SU-DHL-6 (cell line): Measurements from ENCODE around the gene TMEM235.

Experiments used
- H2AFZ ChIP-seq: fragments of 200-600 bp; sonication (generic); 2 replicates; pipeline ENCODE4 v1.6.1; 2014; ENCODE audit warnings: low read depth, mild to moderate bottlenecking, moderate library complexity, mixed read lengths, antibody characterized with exemption, low read length; ENCODE audit not compliant: severe bottlenecking
- H3F3A ChIP-seq: fragments of 200-600 bp; shearing (Covaris generic); 2 replicates; pipeline ENCODE4 v1.6.0; 2016; ENCODE audit warnings: antibody characterized with exemption, mild to moderate bottlenecking; ENCODE audit not compliant: insufficient read depth
- H3K27ac ChIP-seq: fragments of 200-600 bp; sonication (generic); 2 replicates; pipeline ENCODE4 v1.5.1; 2016; ENCODE audit warnings: low read depth, mild to moderate bottlenecking, low read length, moderate library complexity, mixed read lengths
- H3K27me3 ChIP-seq: fragments of 200-600 bp; sonication (generic), shearing (Covaris generic); 2 replicates; pipeline ENCODE4 v1.6.0; 2014; ENCODE audit warnings: mild to moderate bottlenecking, low read length
- H3K36me3 ChIP-seq: fragments of 200-600 bp; sonication (generic); 2 replicates; pipeline ENCODE4 v1.6.1; 2014; ENCODE audit warnings: mild to moderate bottlenecking, low read length, mixed read lengths
- H3K4me2 ChIP-seq: fragments of 300-600, 200-600 bp; shearing (Covaris generic), sonication (generic); 2 replicates; pipeline ENCODE4 v1.6.0; 2014; ENCODE audit warnings: low read length, low read depth, mild to moderate bottlenecking; ENCODE audit not compliant: poor library complexity, severe bottlenecking
- H3K4me3 ChIP-seq: fragments of 200-600 bp; sonication (generic); 2 replicates; pipeline ENCODE4 v1.5.1; 2014; ENCODE audit warnings: antibody characterized with exemption, low read length, mild to moderate bottlenecking, mixed read lengths; ENCODE audit not compliant: insufficient read depth, poor library complexity, severe bottlenecking
- H3K79me2 ChIP-seq: fragments of 200-600 bp; sonication (generic); 2 replicates; pipeline ENCODE4 v1.6.1; 2014; ENCODE audit warnings: mild to moderate bottlenecking, low read length, moderate library complexity; ENCODE audit not compliant: insufficient read depth
- H3K9ac ChIP-seq: fragments of 200-600 bp; sonication (generic); 2 replicates; pipeline ENCODE4 v1.7.0; 2014; ENCODE audit warnings: mild to moderate bottlenecking, low read length
- H3K9me2 ChIP-seq: fragments of 200-600 bp; sonication (generic); replicated peaks from 2 replicates; pipeline ENCODE4 v1.6.1; 2014; ENCODE audit warnings: low read length; ENCODE audit not compliant: insufficient read depth
- H3K9me3 ChIP-seq: fragments of 200-600 bp; sonication (generic); 2 replicates; pipeline ENCODE4 v1.6.1; 2014; ENCODE audit warnings: low read length, mixed read lengths; ENCODE audit not compliant: insufficient read depth
- H4K20me1 ChIP-seq: fragments of 200-600 bp; sonication (generic); 2 replicates; pipeline ENCODE4 v1.6.1; 2014; ENCODE audit warnings: low read depth, mild to moderate bottlenecking, antibody characterized with exemption, low read length, moderate library complexity, mixed read lengths
- CTCF ChIP-seq: fragments of 200-600 bp; sonication (generic); IDR thresholded peaks from one replicate; pipeline ENCODE4 v1.5.1; 2017; ENCODE audit warnings: antibody characterized with exemption, mild to moderate bottlenecking, low read length, moderate library complexity; ENCODE audit not compliant: insufficient read depth, poor library complexity, severe bottlenecking
- EZH2phosphoT487 ChIP-seq: fragments of 200-600 bp; sonication (generic), shearing (Covaris generic); conservative IDR thresholded peaks from 2 replicates; pipeline ENCODE4 v1.6.1; 2018; ENCODE audit warnings: mild to moderate bottlenecking, antibody characterized with exemption, low read length, moderate library complexity, mixed read lengths

TMEM235 gene

GRCh38 chr17:78253946-78254672 is 22.7 kb downstream of the TMEM235 start:
- Histone ChIP-seq H3K9me2 (no peaks in the 10 kb centered on the region), H3F3A (peaks cover 30% of the 10 kb centered on the region), H2AFZ (peak overlapping the region; percentile 30), H3K79me2 (no peaks in the 10 kb centered on the region), H3K9ac (peak overlapping the region; percentile 61), H3K27me3 (no peaks in the 10 kb centered on the region), H3K4me3 (peak overlapping the region; percentile 54), H4K20me1 (no peaks in the 10 kb centered on the region), H3K36me3 (no peaks in the 10 kb centered on the region), H3K4me2 (peak overlapping the region; percentile 30), H3K27ac (no peak overlapping the region), H3K9me3 (no peaks in the 10 kb centered on the region)
- TF ChIP-seq EZH2phosphoT487 (no peak), CTCF (no peak)

DNA sequence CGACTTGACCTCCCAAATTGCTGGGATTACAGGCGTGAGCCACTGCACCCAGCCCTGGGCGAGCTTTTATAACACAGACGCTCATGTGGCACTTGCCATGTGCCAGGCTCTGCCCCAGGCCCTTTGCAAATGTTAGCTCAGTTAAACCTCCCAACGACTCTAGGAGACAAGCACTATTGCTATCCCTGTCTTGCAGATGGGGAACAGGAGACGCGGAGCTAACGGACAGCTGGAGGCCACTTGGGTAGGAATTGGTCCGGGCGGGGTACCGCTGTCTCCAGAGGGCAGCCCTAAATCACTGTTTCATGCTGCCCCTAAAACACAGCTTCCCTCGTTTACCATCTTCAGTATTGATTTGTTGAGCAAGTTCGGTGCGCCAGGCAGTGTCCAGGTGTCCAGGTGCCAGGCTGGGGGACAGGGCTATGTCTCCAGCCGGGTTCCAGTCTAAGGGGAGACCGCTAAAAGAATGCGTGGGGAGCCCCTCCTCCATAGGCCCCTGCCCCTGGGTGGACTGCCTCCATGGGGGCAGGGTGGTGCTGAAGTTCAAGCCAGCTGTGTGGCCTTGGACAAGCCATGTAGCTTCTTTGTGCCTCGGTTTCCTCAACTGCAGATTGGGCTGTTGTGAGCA is 23.7 kb downstream of the TMEM235 start:
- no peaks in the 10 kb centered on the region for H3K36me3 ChIP-seq
- H4K20me1 ChIP-seq: no peaks in the 10 kb centered on the region
- H3K9me2 ChIP-seq: no peaks in the 10 kb centered on the region
- peaks cover 30% of the 10 kb centered on the region for H3F3A ChIP-seq
- no peak overlapping the region for H3K9ac ChIP-seq
- no peaks in the 10 kb centered on the region for H3K27me3 ChIP-seq
- no peak overlapping the region for H3K27ac ChIP-seq
- H3K9me3 ChIP-seq: no peaks in the 10 kb centered on the region
- no peak overlapping the region for H3K4me3 ChIP-seq
- H2AFZ ChIP-seq: no peak overlapping the region
- no peaks in the 10 kb centered on the region for H3K79me2 ChIP-seq
- H3K4me2 ChIP-seq: no peak overlapping the region
- TF ChIP-seq CTCF (no peak), EZH2phosphoT487 (no peak)

GRCh38 chr17:78255953-78256706 is 24.7 kb downstream of the TMEM235 start:
- Histone ChIP-seq H3K79me2 (no peaks in the 10 kb centered on the region), H3K27ac (no peak overlapping the region), H3K4me3 (no peak overlapping the region), H3K27me3 (no peaks in the 10 kb centered on the region), H3K36me3 (no peaks in the 10 kb centered on the region), H3K9me2 (no peaks in the 10 kb centered on the region), H3F3A (peaks cover 29% of the 10 kb centered on the region), H4K20me1 (no peaks in the 10 kb centered on the region), H3K9me3 (no peaks in the 10 kb centered on the region), H2AFZ (no peak overlapping the region), H3K4me2 (no peak overlapping the region), H3K9ac (no peak overlapping the region)
- TF ChIP-seq EZH2phosphoT487: no peak
- no peak for TF ChIP-seq CTCF
